PC-3 (cell line): ENCODE results near the gene KATNBL1. TPM values are rescaled to one million over a fixed set of nuclear protein-coding genes. Genes with fewer than 3 reads are reported as not detected.

Experiments
- ATAC-seq: fragments of 200-7000 bp; cut with Tn5 transposase; 2 replicates; pipeline ENCODE4 v1.9.1; 2020; ENCODE audit warnings: mild to moderate bottlenecking, moderate library complexity
- BruUV-seq: library from RNA; stranded (reverse); fragments of 400-500 nt; replicated peaks from 2 replicates; lab custom pipeline; 2021; lab: Mats Ljungman, UMichigan
- CTCF ChIA-PET: fragments of 300-600 bp; sonication (Branson Sonifier 250); formaldehyde crosslinking; loops from one replicate; lab custom pipeline; 2022; ENCODE audit warnings: antibody characterized with exemption; lab: Charles Lee
- POLR2A ChIA-PET: fragments of 300-600 bp; sonication (Branson Sonifier 250); formaldehyde crosslinking; loops from one replicate; lab custom pipeline; 2022; ENCODE audit warnings: antibody characterized with exemption; ENCODE audit not compliant: unreplicated experiment; lab: Charles Lee
- DNase-seq: peaks from one replicate; pipeline ENCODE4 v3.0.0-alpha.2; 2015
- H2AFZ ChIP-seq: fragments of 300-600 bp; sonication (generic); 2 replicates; pipeline ENCODE4 v1.6.0; 2016; ENCODE audit warnings: antibody characterized with exemption, low read length
- H3F3A ChIP-seq: fragments of 300-600 bp; sonication (generic); one replicate; pipeline ENCODE4 v1.6.0; 2017; ENCODE audit warnings: antibody characterized with exemption, low read length, control low read depth, mild to moderate bottlenecking; ENCODE audit not compliant: unreplicated experiment
- H3K27ac ChIP-seq: fragments of 300-600 bp; sonication (generic); 2 replicates; pipeline ENCODE4 v1.5.1; 2016; ENCODE audit warnings: mild to moderate bottlenecking, low read length
- H3K27me3 ChIP-seq: fragments of 300-600 bp; sonication (generic); 2 replicates; pipeline ENCODE4 v1.6.1; 2016; ENCODE audit warnings: low read length, mixed read lengths
- H3K36me3 ChIP-seq: fragments of 300-600 bp; sonication (generic); 2 replicates; pipeline ENCODE4 v1.6.1; 2016; ENCODE audit warnings: low read depth, mixed run types, low read length, mixed read lengths
- H3K4me1 ChIP-seq: fragments of 300-600 bp; sonication (generic); 2 replicates; pipeline ENCODE4 v1.5.1; 2016; ENCODE audit warnings: low read length; ENCODE audit not compliant: insufficient read depth
- H3K4me2 ChIP-seq: fragments of 300-600 bp; sonication (generic); 2 replicates; pipeline ENCODE4 v1.6.0; 2016; ENCODE audit warnings: low read length
- H3K4me3 ChIP-seq: fragments of 300-600 bp; sonication (generic); 2 replicates; pipeline ENCODE4 v1.5.1; 2016; ENCODE audit warnings: mild to moderate bottlenecking, low read length, mixed read lengths
- H3K79me2 ChIP-seq: fragments of 300-600 bp; sonication (generic); 2 replicates; pipeline ENCODE4 v1.6.1; 2017; ENCODE audit warnings: low read length, mixed read lengths
- H3K9ac ChIP-seq: fragments of 300-600 bp; sonication (generic); 2 replicates; pipeline ENCODE4 v1.6.0; 2016; ENCODE audit warnings: mild to moderate bottlenecking, low read length
- H3K9me2 ChIP-seq: fragments of 300-600 bp; sonication (generic); replicated peaks from 2 replicates; pipeline ENCODE4 v1.6.1; 2016; ENCODE audit warnings: mixed run types, low read length, mixed read lengths
- H3K9me3 ChIP-seq: fragments of 300-600 bp; sonication (generic); 2 replicates; pipeline ENCODE4 v1.6.1; 2016; ENCODE audit warnings: low read length, mixed read lengths
- H4K20me1 ChIP-seq: fragments of 300-600 bp; sonication (generic); 2 replicates; pipeline ENCODE4 v1.6.1; 2016; ENCODE audit warnings: low read length, mixed read lengths
- EZH2 ChIP-seq: fragments of 300-600 bp; sonication (generic); IDR thresholded peaks from one replicate; pipeline ENCODE4 v1.6.1; 2017; ENCODE audit warnings: antibody characterized with exemption, mild to moderate bottlenecking, low read length; ENCODE audit not compliant: unreplicated experiment
- EZH2phosphoT487 ChIP-seq: fragments of 300-600 bp; sonication (generic); IDR thresholded peaks from 2 replicates; pipeline ENCODE4 v1.6.1; 2018; ENCODE audit warnings: mild to moderate bottlenecking, antibody characterized with exemption, low read length, borderline replicate concordance
- intact Hi-C: fragments of 100-400 bp; cut with micrococcal nuclease; formaldehyde crosslinking; loops from 2 replicates; pipeline ENCODE4 v1.9.0; 2023
- total RNA-seq: library from RNA; depleted of rRNA; stranded (reverse); fragments of >200 nt; gene quantifications from 2 replicates; pipeline ENCODE4 v1.2.3, GENCODE V29; 2014
- TF ChIP-seq, protein P1 (sequence below): fragments of 300-600 bp; sonication (generic); conservative IDR thresholded peaks from 2 replicates; pipeline ENCODE4 v1.5.1; 2017; ENCODE audit warnings: antibody characterized with exemption, low read depth, mild to moderate bottlenecking, low read length

Gene KATNBL1
- total RNA-seq, 1 experiment from 2014 or later: 57.6 TPM

DNA sequence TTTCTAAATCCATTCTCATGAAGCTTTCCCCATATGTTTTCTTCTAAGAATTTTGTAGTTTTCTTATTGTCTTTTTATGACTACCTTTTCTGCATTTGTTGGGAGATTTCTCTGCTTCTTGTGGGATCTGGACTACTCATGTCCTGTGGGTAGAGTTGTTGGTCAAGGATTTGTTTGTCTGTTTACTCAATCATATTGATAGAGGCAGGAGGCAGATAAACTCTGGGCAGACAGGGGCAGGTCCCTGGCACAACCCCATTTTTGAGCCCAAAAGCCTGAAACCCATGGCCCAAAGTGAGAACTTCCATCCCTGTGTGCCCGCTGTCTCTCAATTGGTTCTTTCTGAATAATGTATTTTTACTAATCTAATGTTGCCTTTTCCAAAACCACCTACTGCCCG lies 95.7 kb downstream of the KATNBL1 start:
- BruUV-seq: no TSS peak
- no peak overlapping the region for H3K4me3 ChIP-seq
- H3K9me3 ChIP-seq: no peaks in the 10 kb centered on the region
- no peak overlapping the region for H3K27ac ChIP-seq
- H2AFZ ChIP-seq: no peak overlapping the region
- H3K36me3 ChIP-seq: no peaks in the 10 kb centered on the region
- ATAC-seq: no peak
- no peak overlapping the region for H3K9ac ChIP-seq
- no peak overlapping the region for H3K4me2 ChIP-seq
- H3K9me2 ChIP-seq: no peaks in the 10 kb centered on the region
- H3F3A ChIP-seq: no peaks in the 10 kb centered on the region
- no peak for DNase-seq
- ChIA-PET CTCF (no interaction called here), POLR2A (no interaction called here)
- 0 out of 2 replicates have a peak, but pooled peaks cover 7% of the 10 kb centered on the region for H3K4me1 ChIP-seq
- no peaks in the 10 kb centered on the region for H3K79me2 ChIP-seq
- no peaks in the 10 kb centered on the region for H4K20me1 ChIP-seq
- intact Hi-C loops: no loop called here
- TF ChIP-seq EZH2 (no peak), EZH2phosphoT487 (no peak)
- TF ChIP-seq, protein P1, sequence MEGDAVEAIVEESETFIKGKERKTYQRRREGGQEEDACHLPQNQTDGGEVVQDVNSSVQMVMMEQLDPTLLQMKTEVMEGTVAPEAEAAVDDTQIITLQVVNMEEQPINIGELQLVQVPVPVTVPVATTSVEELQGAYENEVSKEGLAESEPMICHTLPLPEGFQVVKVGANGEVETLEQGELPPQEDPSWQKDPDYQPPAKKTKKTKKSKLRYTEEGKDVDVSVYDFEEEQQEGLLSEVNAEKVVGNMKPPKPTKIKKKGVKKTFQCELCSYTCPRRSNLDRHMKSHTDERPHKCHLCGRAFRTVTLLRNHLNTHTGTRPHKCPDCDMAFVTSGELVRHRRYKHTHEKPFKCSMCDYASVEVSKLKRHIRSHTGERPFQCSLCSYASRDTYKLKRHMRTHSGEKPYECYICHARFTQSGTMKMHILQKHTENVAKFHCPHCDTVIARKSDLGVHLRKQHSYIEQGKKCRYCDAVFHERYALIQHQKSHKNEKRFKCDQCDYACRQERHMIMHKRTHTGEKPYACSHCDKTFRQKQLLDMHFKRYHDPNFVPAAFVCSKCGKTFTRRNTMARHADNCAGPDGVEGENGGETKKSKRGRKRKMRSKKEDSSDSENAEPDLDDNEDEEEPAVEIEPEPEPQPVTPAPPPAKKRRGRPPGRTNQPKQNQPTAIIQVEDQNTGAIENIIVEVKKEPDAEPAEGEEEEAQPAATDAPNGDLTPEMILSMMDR: no peak
- no peaks in the 10 kb centered on the region for H3K27me3 ChIP-seq

DNA sequence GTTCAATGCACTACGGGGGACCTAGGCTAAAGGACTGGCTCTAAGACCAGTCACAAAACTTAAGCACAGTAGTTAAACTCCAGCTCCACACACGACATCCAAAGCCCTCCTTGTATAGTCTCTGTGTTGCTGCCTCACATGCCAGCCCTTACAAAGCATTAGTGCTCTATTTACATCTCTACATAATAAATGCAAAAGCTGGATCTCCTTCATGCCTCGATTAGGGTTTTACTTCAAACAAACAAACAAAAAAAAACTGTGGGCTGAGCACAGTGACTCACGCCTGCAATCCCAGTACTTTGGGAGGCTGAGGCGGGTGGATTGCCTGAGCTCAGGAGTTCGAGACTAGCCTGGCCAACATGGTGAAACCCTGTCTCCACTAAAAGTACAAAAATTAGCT lies 98.4 kb downstream of the KATNBL1 start:
- Histone ChIP-seq H4K20me1 (no peaks in the 10 kb centered on the region), H3K9ac (no peak overlapping the region), H3K4me2 (no peak overlapping the region), H3K27ac (no peak overlapping the region), H3K9me3 (no peaks in the 10 kb centered on the region), H3K79me2 (no peaks in the 10 kb centered on the region), H3K27me3 (no peaks in the 10 kb centered on the region), H3K36me3 (no peaks in the 10 kb centered on the region), H3K9me2 (no peaks in the 10 kb centered on the region), H2AFZ (no peak overlapping the region), H3K4me3 (no peak overlapping the region), H3F3A (no peaks in the 10 kb centered on the region), H3K4me1 (no peaks in the 10 kb centered on the region)
- POLR2A ChIA-PET: no interaction called here
- no peak; the same call in 1 of the 2 replicates for ATAC-seq
- BruUV-seq: no TSS peak
- TF ChIP-seq EZH2 (no peak), EZH2phosphoT487 (no peak)
- TF ChIP-seq, protein P1: no peak
- CTCF ChIA-PET: interaction anchor here (1.8 kb wide), 1 partner anchor 98 kb away, joined by 7 read pairs; the partner anchor contains the start of gene KATNBL1
- intact Hi-C loops: no loop called here
- no peak for DNase-seq
